ENCODE results near the gene CTCFL.

DNA sequence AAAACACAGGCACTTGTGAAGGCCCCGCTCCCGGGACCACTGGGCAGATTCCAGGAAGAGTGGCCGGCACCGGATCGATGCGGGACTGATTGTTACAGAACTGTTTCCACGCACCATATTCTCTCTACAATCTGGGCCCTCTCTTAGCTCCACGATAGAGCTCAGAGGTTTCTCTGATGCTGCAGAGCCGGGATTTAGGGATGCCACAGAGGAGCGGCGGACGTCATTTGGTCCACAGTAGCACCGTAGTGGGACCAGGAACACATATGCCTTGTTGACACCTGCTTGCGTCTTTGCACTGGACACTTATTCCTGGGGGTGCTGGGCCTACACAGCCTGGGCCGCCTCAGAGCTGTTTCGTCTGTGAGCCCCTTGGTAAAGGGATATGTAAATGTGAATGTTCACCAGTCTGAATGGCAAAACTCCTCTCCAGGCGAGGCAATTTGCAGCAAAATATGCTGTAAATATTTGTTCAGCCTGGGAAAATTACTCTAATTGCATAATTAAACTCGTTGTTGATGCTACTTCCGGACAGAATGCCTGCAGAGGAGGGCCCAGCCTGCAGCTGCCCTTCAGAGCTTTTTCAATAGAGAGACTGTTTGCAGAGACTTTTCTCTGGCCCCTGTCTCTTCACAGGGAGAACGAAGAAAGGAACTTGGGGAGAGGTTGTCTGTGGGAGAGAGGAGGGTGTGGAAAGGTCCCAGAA lies 45.4 kb upstream of the CTCFL start:
- peak in 1 of 3 donors; percentile 17 for TF ChIP-seq POLR2AphosphoS5 (IDR thresholded peaks at IDR 0.05)
- TF ChIP-seq, protein P1, sequence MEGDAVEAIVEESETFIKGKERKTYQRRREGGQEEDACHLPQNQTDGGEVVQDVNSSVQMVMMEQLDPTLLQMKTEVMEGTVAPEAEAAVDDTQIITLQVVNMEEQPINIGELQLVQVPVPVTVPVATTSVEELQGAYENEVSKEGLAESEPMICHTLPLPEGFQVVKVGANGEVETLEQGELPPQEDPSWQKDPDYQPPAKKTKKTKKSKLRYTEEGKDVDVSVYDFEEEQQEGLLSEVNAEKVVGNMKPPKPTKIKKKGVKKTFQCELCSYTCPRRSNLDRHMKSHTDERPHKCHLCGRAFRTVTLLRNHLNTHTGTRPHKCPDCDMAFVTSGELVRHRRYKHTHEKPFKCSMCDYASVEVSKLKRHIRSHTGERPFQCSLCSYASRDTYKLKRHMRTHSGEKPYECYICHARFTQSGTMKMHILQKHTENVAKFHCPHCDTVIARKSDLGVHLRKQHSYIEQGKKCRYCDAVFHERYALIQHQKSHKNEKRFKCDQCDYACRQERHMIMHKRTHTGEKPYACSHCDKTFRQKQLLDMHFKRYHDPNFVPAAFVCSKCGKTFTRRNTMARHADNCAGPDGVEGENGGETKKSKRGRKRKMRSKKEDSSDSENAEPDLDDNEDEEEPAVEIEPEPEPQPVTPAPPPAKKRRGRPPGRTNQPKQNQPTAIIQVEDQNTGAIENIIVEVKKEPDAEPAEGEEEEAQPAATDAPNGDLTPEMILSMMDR (IDR thresholded peaks at IDR 0.05) = no peak
